SK-N-SH (cell line): ENCODE measurements around the gene TTC31. TPM values are rescaled to one million over a fixed set of nuclear protein-coding genes. Genes with fewer than 3 reads are reported as not detected.

Experiments used
- CTCF ChIA-PET: fragments of 300-600, 350-600 bp; formaldehyde crosslinking; extraction: SDS; loops from one replicate; lab custom pipeline; 2021; lab: Yijun Ruan, JAX
- POLR2A ChIA-PET: fragments of 350-600 bp; sonication (Branson Sonifier 250); formaldehyde crosslinking; extraction: SDS; loops from one replicate; lab custom pipeline; 2020; ENCODE audit warnings: antibody characterized with exemption, inconsistent platforms; lab: Yijun Ruan, JAX
- DNase-seq: peaks from one replicate; pipeline ENCODE4 v3.0.0; 2012
- H2AFZ ChIP-seq: fragments of 200-600 bp; sonication (generic); 2 replicates; pipeline ENCODE4 v1.8.1; 2016; ENCODE audit warnings: antibody characterized with exemption, mild to moderate bottlenecking, low read depth
- H3F3A ChIP-seq: fragments of 200-600 bp; sonication (generic); replicated peaks from 2 replicates; pipeline ENCODE3; 2016; ENCODE audit warnings: antibody characterized with exemption, mild to moderate bottlenecking; ENCODE audit not compliant: insufficient read depth
- H3K27ac ChIP-seq, 2 experiments: fragments of 200-500 bp in 1 of 2; fragments of 200-600 bp in 1 of 2; sonication (Bioruptor generic) in 1 of 2; sonication (generic), shearing (Covaris generic) in 1 of 2; 2 replicates each; pipeline versions ENCODE4 v1.5.1 to v1.6.1; 2014 to 2016; ENCODE audit warnings: low read depth in 2 of 2, inconsistent platforms in 1 of 2, low read length in 1 of 2, mild to moderate bottlenecking in 1 of 2, mixed read lengths in 1 of 2
- H3K27me3 ChIP-seq: fragments of 200-600 bp; sonication (generic), shearing (Covaris generic); 2 replicates; pipeline ENCODE4 v1.6.1; 2016; ENCODE audit warnings: mixed run types; ENCODE audit not compliant: insufficient read depth
- H3K36me3 ChIP-seq, 2 experiments: fragments of 200-500 bp in 1 of 2; fragments of 200-600 bp in 1 of 2; sonication (Bioruptor generic) in 1 of 2; sonication (generic) in 1 of 2; replicated peaks in 1 of 2; 2 replicates each; pipeline versions ENCODE3 to v1.5.1; 2014 to 2016; ENCODE audit warnings: low read length in 1 of 2, mild to moderate bottlenecking in 1 of 2; ENCODE audit not compliant: insufficient read depth in 2 of 2, control insufficient read depth in 1 of 2
- H3K4me1 ChIP-seq, 2 experiments: fragments of 200-500 bp in 1 of 2; fragments of 200-600 bp in 1 of 2; sonication (Bioruptor generic) in 1 of 2; sonication (generic), shearing (Covaris generic) in 1 of 2; 2 replicates each; pipeline versions ENCODE4 v1.5.1 to v1.6.1; 2014 to 2016; ENCODE audit warnings: low read depth in 1 of 2, low read length in 1 of 2, mixed run types in 1 of 2; ENCODE audit not compliant: insufficient read depth in 2 of 2, control insufficient read depth in 1 of 2
- H3K4me2 ChIP-seq: fragments of 200-600 bp; sonication (generic), shearing (Covaris generic); 2 replicates; pipeline ENCODE4 v1.6.1; 2017; ENCODE audit warnings: mixed run types
- H3K4me3 ChIP-seq, 2 experiments: fragments of 200-500 bp in 1 of 2; fragments of 200-600 bp in 1 of 2; sonication (Bioruptor generic) in 1 of 2; sonication (generic), shearing (Covaris generic) in 1 of 2; 2 replicates each; pipeline versions ENCODE4 v1.5.1 to v1.8.1; 2014 to 2016; ENCODE audit warnings: low read depth in 2 of 2, inconsistent platforms in 1 of 2, low read length in 1 of 2, mild to moderate bottlenecking in 1 of 2, mixed read lengths in 1 of 2, moderate library complexity in 1 of 2
- H3K79me2 ChIP-seq: fragments of 200-600 bp; sonication (generic); 2 replicates; pipeline ENCODE4 v1.8.1; 2017; ENCODE audit warnings: mild to moderate bottlenecking; ENCODE audit not compliant: insufficient read depth
- H3K9ac ChIP-seq: fragments of 200-600 bp; sonication (generic); 2 replicates; pipeline ENCODE4 v1.6.1; 2017; ENCODE audit warnings: mixed run types
- H3K9me2 ChIP-seq: fragments of 200-600 bp; sonication (generic); 2 replicates; pipeline ENCODE4 v1.6.1; 2017; ENCODE audit warnings: mixed run types
- H3K9me3 ChIP-seq: fragments of 200-600 bp; sonication (generic); 2 replicates; pipeline ENCODE4 v1.6.1; 2017; ENCODE audit warnings: mixed run types, mild to moderate bottlenecking, moderate library complexity
- H4K20me1 ChIP-seq: fragments of 200-600 bp; sonication (generic); 2 replicates; pipeline ENCODE4 v1.6.1; 2017; ENCODE audit warnings: mild to moderate bottlenecking, mixed run types; ENCODE audit not compliant: insufficient read depth
- MEF2A ChIP-seq: IDR thresholded peaks from 2 replicates; pipeline ENCODE4 v1.4.0; 2012; ENCODE audit warnings: low read depth, borderline replicate concordance
- NFIC ChIP-seq: IDR thresholded peaks from 2 replicates; pipeline ENCODE4 v1.4.0; 2012; ENCODE audit warnings: borderline replicate concordance
- REST ChIP-seq: IDR thresholded peaks from 2 replicates; pipeline ENCODE4 v1.6.1; 2012; ENCODE audit warnings: mild to moderate bottlenecking, low read depth, low read length, moderate library complexity
- RXRA ChIP-seq: IDR thresholded peaks from 2 replicates; pipeline ENCODE4 v1.4.0; 2012; ENCODE audit warnings: low read depth, mild to moderate bottlenecking, borderline replicate concordance
- SMC3 ChIP-seq: IDR thresholded peaks from 2 replicates; pipeline ENCODE4 v1.6.1; 2012; ENCODE audit warnings: low read depth, low read length, improper control_type of control experiment
- ZBTB33 ChIP-seq: IDR thresholded peaks from 2 replicates; pipeline ENCODE4 v1.4.0; 2012; ENCODE audit warnings: low read depth, borderline replicate concordance
- WGBS: methylation state at CpG from one replicate; pipeline ENCODE4 v1.1.6; 2017; ENCODE audit warnings: low lambda C conversion rate; 5-methylcytosine and 5-hydroxymethylcytosine counted together
- polyA plus RNA-seq, 3 experiments: library from polyadenylated mRNA; depleted of rRNA; stranded (reverse); fragments of >200 nt; gene quantifications; 2 replicates each; pipeline ENCODE4 v1.2.3, GENCODE V29; 2012

The TTC31 gene
- polyA plus RNA-seq, 1 of the 3 experiments (the other 2 are of a cell fraction), result 27.9 TPM

- ChIA-PET CTCF (interaction anchor here (2.8 to 4.6 kb wide), 2 partner anchors 11 to 13 kb away, joined by 12 to 32 read pairs; partner anchors contain the start of genes CCDC142, PCGF1 and TTC31), POLR2A (no interaction called here)
- H3K36me3 ChIP-seq, result peaks cover 0 to 40% of the 10 kb centered on the region in 2 experiments
- H3K27ac ChIP-seq, result no peak overlapping the region
- H3K9ac ChIP-seq, result no peak overlapping the region
- no peak overlapping the region for H2AFZ ChIP-seq
- TF ChIP-seq SMC3 (no peak), REST (no peak), RXRA (no peak)
- H3K4me2 ChIP-seq, result no peak overlapping the region
- 100% methylated on average over 1 of the region's 1 CpG for WGBS
- H4K20me1 ChIP-seq, result no peaks in the 10 kb centered on the region
- no peaks in the 10 kb centered on the region for H3K9me3 ChIP-seq
- peaks cover 0 to 5% of the 10 kb centered on the region in 2 experiments; a peak in 1 of 4 replicates for H3K4me1 ChIP-seq
- no peak for DNase-seq
- H3K79me2 ChIP-seq, result no peaks in the 10 kb centered on the region
- H3K4me3 ChIP-seq, result no peak overlapping the region
- peaks cover 3% of the 10 kb centered on the region for H3F3A ChIP-seq
- H3K9me2 ChIP-seq, result no peaks in the 10 kb centered on the region
- H3K27me3 ChIP-seq, result no peaks in the 10 kb centered on the region
Observed at GRCh38 chr2:74495440-74495839, 12.6 kb downstream of the TTC31 start.

GRCh38 chr2:74496997-74497776, 14.3 kb downstream of the TTC31 start:
- Histone ChIP-seq H3F3A (peaks cover 3% of the 10 kb centered on the region), H3K4me2 (no peak overlapping the region), H3K79me2 (no peaks in the 10 kb centered on the region)
- no peak for TF ChIP-seq MEF2A
- no peak for TF ChIP-seq ZBTB33
- TF ChIP-seq NFIC, result peak; percentile 68
- TF ChIP-seq, all 33 proteins: peak for 1
- H4K20me1 ChIP-seq, result no peaks in the 10 kb centered on the region
- H3K9me2 ChIP-seq, result no peaks in the 10 kb centered on the region
- 87% methylated on average over 17 of the region's 19 CpGs for WGBS
- no peak overlapping the region for H3K4me3 ChIP-seq
- peaks cover 0 to 22% of the 10 kb centered on the region in 2 experiments; a peak in 1 of 4 replicates for H3K4me1 ChIP-seq
- H3K27ac ChIP-seq, result no peak overlapping the region
- CTCF ChIA-PET, result interaction anchor here (2.8 to 4.6 kb wide), 2 partner anchors 10 to 15 kb away, joined by 12 to 32 read pairs; partner anchors contain the start of genes CCDC142, PCGF1 and TTC31
- no peak for DNase-seq
- H2AFZ ChIP-seq, result no peak overlapping the region
- H3K9me3 ChIP-seq, result no peaks in the 10 kb centered on the region
- H3K27me3 ChIP-seq, result no peaks in the 10 kb centered on the region
- POLR2A ChIA-PET, result interaction anchor here (0.6 kb wide), 1 partner anchor 14 kb away, joined by 3 read pairs; the partner anchor contains the start of genes CCDC142 and TTC31
- H3K36me3 ChIP-seq, result peaks cover 0 to 23% of the 10 kb centered on the region in 2 experiments
- H3K9ac ChIP-seq, result no peak overlapping the region
